Measurements from ENCODE around the gene SIGLEC5. TPM values are rescaled to one million over a fixed set of nuclear protein-coding genes. Genes with fewer than 3 reads are reported as not detected.

The SIGLEC5 gene
- total and polyA plus RNA-seq, 2 of the 13 experiments (the other 11 are each of a cell fraction or from before 2014, with no cell fraction given) = not detected

DNA sequence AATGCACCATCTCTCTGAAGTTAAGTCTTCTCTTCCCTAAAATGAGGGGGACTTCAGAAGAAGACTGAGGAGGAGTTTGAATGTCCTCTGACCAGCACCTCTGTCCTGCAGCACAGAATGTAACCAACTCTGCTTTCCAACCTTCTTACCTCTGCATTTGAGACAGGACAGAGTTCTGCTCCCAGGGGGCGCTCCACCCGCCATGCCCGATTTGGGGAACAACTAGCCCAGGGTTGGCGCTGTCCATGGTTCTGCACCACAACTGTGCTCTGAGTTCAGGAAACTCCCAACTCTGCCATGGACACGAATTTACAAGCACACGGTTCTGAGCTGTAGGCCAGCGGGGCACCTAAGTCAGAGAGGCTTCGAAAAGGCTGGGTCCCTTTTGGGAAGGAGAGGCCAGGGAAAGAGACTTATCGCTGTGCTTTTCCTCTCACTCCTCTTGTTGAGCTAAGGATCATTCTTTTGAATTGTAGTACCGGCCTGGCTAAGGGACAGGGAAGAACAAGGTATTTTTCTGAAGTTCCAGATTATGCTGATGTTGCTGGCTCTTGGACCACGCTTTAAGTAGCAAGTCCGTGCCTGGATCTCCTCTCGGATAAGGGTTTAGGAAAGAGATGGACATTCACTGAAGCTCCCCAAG lies 22.2 kb downstream of the SIGLEC5 start (continued):
- TF ChIP-seq ZFP37 (CRISPR knock-in tag; IDR thresholded peaks at IDR 0.05; ENCODE audit: borderline replicate concordance) = peak; percentile 95; the same call in 1 of the 2 replicates
- no peak for TF ChIP-seq ZNF383 (CRISPR knock-in tag; IDR thresholded peaks at IDR 0.05; ENCODE audit: borderline replicate concordance)
- TF ChIP-seq, protein P1, sequence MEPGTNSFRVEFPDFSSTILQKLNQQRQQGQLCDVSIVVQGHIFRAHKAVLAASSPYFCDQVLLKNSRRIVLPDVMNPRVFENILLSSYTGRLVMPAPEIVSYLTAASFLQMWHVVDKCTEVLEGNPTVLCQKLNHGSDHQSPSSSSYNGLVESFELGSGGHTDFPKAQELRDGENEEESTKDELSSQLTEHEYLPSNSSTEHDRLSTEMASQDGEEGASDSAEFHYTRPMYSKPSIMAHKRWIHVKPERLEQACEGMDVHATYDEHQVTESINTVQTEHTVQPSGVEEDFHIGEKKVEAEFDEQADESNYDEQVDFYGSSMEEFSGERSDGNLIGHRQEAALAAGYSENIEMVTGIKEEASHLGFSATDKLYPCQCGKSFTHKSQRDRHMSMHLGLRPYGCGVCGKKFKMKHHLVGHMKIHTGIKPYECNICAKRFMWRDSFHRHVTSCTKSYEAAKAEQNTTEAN (CRISPR knock-in tag; conservative IDR thresholded peaks at IDR 0.05) = peak; percentile 77; the same call in 1 of the 2 replicates
- no peak for TF ChIP-seq SSRP1 (CRISPR knock-in tag; IDR thresholded peaks at IDR 0.05)
- TF ChIP-seq ZNF275 (CRISPR knock-in tag; IDR thresholded peaks at IDR 0.05; ENCODE audit: borderline replicate concordance) = 0 out of 2 replicates have a peak, but pooled peaks have one; percentile 63
- no peak for TF ChIP-seq ZNF761 (CRISPR knock-in tag; conservative IDR thresholded peaks at IDR 0.05)
- TF ChIP-seq SAFB2 (CRISPR knock-in tag; IDR thresholded peaks at IDR 0.05; ENCODE audit: borderline replicate concordance, low read depth) = no peak
- TF ChIP-seq NFAT5 (CRISPR knock-in tag; IDR thresholded peaks at IDR 0.05) = peak; percentile 95
- TF ChIP-seq ATF6 (CRISPR knock-in tag; conservative IDR thresholded peaks at IDR 0.05) = peak; percentile 97; the same call in 1 of the 2 replicates
- TF ChIP-seq RAD51 (IDR thresholded peaks at IDR 0.05; ENCODE audit: borderline replicate concordance) = no peak
- peak; percentile 98 for TF ChIP-seq ZNF256 (CRISPR knock-in tag; conservative IDR thresholded peaks at IDR 0.05)
- no peak for TF ChIP-seq SP2 (CRISPR knock-in tag; IDR thresholded peaks at IDR 0.05)
- no peak for TF ChIP-seq CENPBD1 (CRISPR knock-in tag; IDR thresholded peaks at IDR 0.05; ENCODE audit: borderline replicate concordance, low read depth)
- TF ChIP-seq CHD4 (IDR thresholded peaks at IDR 0.05; ENCODE audit: borderline replicate concordance, low read length) = no peak
- TF ChIP-seq NR2F1 (CRISPR knock-in tag; IDR thresholded peaks at IDR 0.05) = no peak
- TF ChIP-seq, protein P2, sequence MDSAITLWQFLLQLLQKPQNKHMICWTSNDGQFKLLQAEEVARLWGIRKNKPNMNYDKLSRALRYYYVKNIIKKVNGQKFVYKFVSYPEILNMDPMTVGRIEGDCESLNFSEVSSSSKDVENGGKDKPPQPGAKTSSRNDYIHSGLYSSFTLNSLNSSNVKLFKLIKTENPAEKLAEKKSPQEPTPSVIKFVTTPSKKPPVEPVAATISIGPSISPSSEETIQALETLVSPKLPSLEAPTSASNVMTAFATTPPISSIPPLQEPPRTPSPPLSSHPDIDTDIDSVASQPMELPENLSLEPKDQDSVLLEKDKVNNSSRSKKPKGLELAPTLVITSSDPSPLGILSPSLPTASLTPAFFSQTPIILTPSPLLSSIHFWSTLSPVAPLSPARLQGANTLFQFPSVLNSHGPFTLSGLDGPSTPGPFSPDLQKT (CRISPR knock-in tag; IDR thresholded peaks at IDR 0.05; ENCODE audit: borderline replicate concordance) = no peak; the same call in 1 of the 2 replicates
- no peak for TF ChIP-seq THYN1 (CRISPR knock-in tag; IDR thresholded peaks at IDR 0.05; ENCODE audit: borderline replicate concordance, low read depth)
